HUES48 (cell line): ENCODE measurements around the gene DLG2.
"Not testable (repeated sequence)": the region's sequence is repeated elsewhere in the genome, so short reads cannot be mapped to it uniquely, and the experiment has no call there.

Experiments used
- H3K27ac ChIP-seq: one replicate; pipeline ENCODE4 v1.7.0; 2013; ENCODE audit warnings: low read depth, low read length, inconsistent platforms
- H3K27me3 ChIP-seq: 2 replicates; pipeline ENCODE4 v1.6.1; 2013; ENCODE audit warnings: mild to moderate bottlenecking, low read length; ENCODE audit not compliant: control insufficient read depth, insufficient read depth
- H3K36me3 ChIP-seq: 2 replicates; pipeline ENCODE4 v1.6.1; 2013; ENCODE audit warnings: low read length; ENCODE audit not compliant: control insufficient read depth, insufficient read depth
- H3K4me1 ChIP-seq: 2 replicates; pipeline ENCODE4 v1.6.1; 2013; ENCODE audit warnings: mild to moderate bottlenecking, low read length; ENCODE audit not compliant: control insufficient read depth, insufficient read depth
- H3K4me3 ChIP-seq: 2 replicates; pipeline ENCODE4 v1.5.1; 2013; ENCODE audit warnings: mild to moderate bottlenecking, low read depth, low read length
- H3K9ac ChIP-seq: 2 replicates; pipeline ENCODE4 v1.6.1; 2013; ENCODE audit warnings: mild to moderate bottlenecking, low read depth, low read length, moderate library complexity
- H3K9me3 ChIP-seq: 2 replicates; pipeline ENCODE4 v1.6.1; 2013; ENCODE audit warnings: low read length; ENCODE audit not compliant: control insufficient read depth, insufficient read depth

Gene DLG2

GRCh38 chr11:83601201-83601913 lies 2025.8 kb downstream of the DLG2 start:
- Histone ChIP-seq H3K27me3 (no peaks in the 10 kb centered on the region), H3K36me3 (no peaks in the 10 kb centered on the region), H3K9ac (no peak overlapping the region), H3K9me3 (no peaks in the 10 kb centered on the region), H3K27ac (no peak overlapping the region), H3K4me1 (no peaks in the 10 kb centered on the region), H3K4me3 (no peak overlapping the region)

GRCh38 chr11:83600661-83601060 lies 2026.5 kb downstream of the DLG2 start:
- H3K27me3 ChIP-seq = no peaks in the 10 kb centered on the region
- no peaks in the 10 kb centered on the region for H3K4me1 ChIP-seq
- H3K27ac ChIP-seq = no peak overlapping the region
- H3K9ac ChIP-seq = no peak overlapping the region
- H3K4me3 ChIP-seq = no peak overlapping the region
- no peaks in the 10 kb centered on the region for H3K9me3 ChIP-seq
- H3K36me3 ChIP-seq = no peaks in the 10 kb centered on the region

GRCh38 chr11:83599066-83599465 lies 2028.1 kb downstream of the DLG2 start:
- H3K9me3 ChIP-seq = no peaks in the 10 kb centered on the region
- H3K9ac ChIP-seq = no peak overlapping the region
- H3K36me3 ChIP-seq = no peaks in the 10 kb centered on the region
- no peak overlapping the region for H3K4me3 ChIP-seq
- no peaks in the 10 kb centered on the region for H3K27me3 ChIP-seq
- no peaks in the 10 kb centered on the region for H3K4me1 ChIP-seq
- H3K27ac ChIP-seq = no peak overlapping the region

GRCh38 chr11:83587797-83588196 lies 2039.3 kb downstream of the DLG2 start:
- Histone ChIP-seq H3K4me3 (peak overlapping the region; percentile 72), H3K27ac (peak overlapping the region; percentile 61), H3K9ac (peak overlapping the region; percentile 74)
- H3K4me1 ChIP-seq, H3K9me3 ChIP-seq, H3K27me3 ChIP-seq, H3K36me3 ChIP-seq: not testable (repeated sequence)

GRCh38 chr11:83583757-83584366 lies 2043.3 kb downstream of the DLG2 start:
- Histone ChIP-seq H3K4me1 (0 out of 2 replicates have a peak, but pooled peaks cover under 1% of the 10 kb centered on the region), H3K9ac (no peak overlapping the region), H3K27ac (no peak overlapping the region), H3K4me3 (no peak overlapping the region), H3K9me3 (no peaks in the 10 kb centered on the region), H3K27me3 (no peaks in the 10 kb centered on the region), H3K36me3 (no peaks in the 10 kb centered on the region)

GRCh38 chr11:83574519-83574918 lies 2052.6 kb downstream of the DLG2 start:
- Histone ChIP-seq H3K36me3 (no peaks in the 10 kb centered on the region), H3K9me3 (no peaks in the 10 kb centered on the region), H3K4me3 (no peak overlapping the region), H3K9ac (no peak overlapping the region), H3K27me3 (no peaks in the 10 kb centered on the region), H3K4me1 (peaks cover 18% of the 10 kb centered on the region), H3K27ac (no peak overlapping the region)

- Histone ChIP-seq H3K9ac (no peak overlapping the region), H3K4me3 (no peak overlapping the region), H3K4me1 (peaks cover 15% of the 10 kb centered on the region), H3K27ac (no peak overlapping the region), H3K9me3 (no peaks in the 10 kb centered on the region), H3K27me3 (no peaks in the 10 kb centered on the region), H3K36me3 (no peaks in the 10 kb centered on the region)
Measured at GRCh38 chr11:83572581-83573496, 2054.3 kb downstream of the DLG2 start.

GRCh38 chr11:83571302-83571701 lies 2055.8 kb downstream of the DLG2 start:
- Histone ChIP-seq H3K9ac (no peak overlapping the region), H3K36me3 (no peaks in the 10 kb centered on the region), H3K9me3 (no peaks in the 10 kb centered on the region), H3K4me1 (peaks cover 19% of the 10 kb centered on the region; the same call in 1 of the 2 replicates), H3K27me3 (no peaks in the 10 kb centered on the region), H3K4me3 (no peak overlapping the region), H3K27ac (no peak overlapping the region)

- Histone ChIP-seq H3K4me1 (peaks cover 19% of the 10 kb centered on the region; the same call in 1 of the 2 replicates), H3K9me3 (no peaks in the 10 kb centered on the region), H3K36me3 (no peaks in the 10 kb centered on the region), H3K27ac (no peak overlapping the region), H3K9ac (no peak overlapping the region), H3K4me3 (no peak overlapping the region), H3K27me3 (no peaks in the 10 kb centered on the region)
Measured at GRCh38 chr11:83569134-83569805, 2057.9 kb downstream of the DLG2 start.

- no peak overlapping the region for H3K27ac ChIP-seq
- H3K9me3 ChIP-seq = no peaks in the 10 kb centered on the region
- no peaks in the 10 kb centered on the region for H3K27me3 ChIP-seq
- no peak overlapping the region for H3K4me3 ChIP-seq
- H3K36me3 ChIP-seq = no peaks in the 10 kb centered on the region
- peaks cover 19% of the 10 kb centered on the region; the same call in 1 of the 2 replicates for H3K4me1 ChIP-seq
- no peak overlapping the region for H3K9ac ChIP-seq
Measured at GRCh38 chr11:83568516-83568915, 2058.6 kb downstream of the DLG2 start.
